IMR-90 (cell line): ENCODE data around the gene ZNF200. TPM values are rescaled to one million over a fixed set of nuclear protein-coding genes. Genes with fewer than 3 reads are reported as not detected.

ENCODE experiments used
- ATAC-seq: fragments of 200-7000 bp; cut with Tn5 transposase; 2 replicates; pipeline ENCODE4 v1.9.1; 2020; ENCODE audit warnings: low read depth, mild to moderate bottlenecking, moderate library complexity
- BruUV-seq: library from RNA; stranded (reverse); fragments of 400-500 nt; replicated peaks from 2 replicates; lab custom pipeline; 2021; lab: Mats Ljungman, UMichigan
- CTCF ChIA-PET: fragments of 300-600 bp; formaldehyde crosslinking; extraction: SDS; loops from one replicate; lab custom pipeline; 2021; ENCODE audit warnings: antibody characterized with exemption; lab: Yijun Ruan, JAX
- POLR2A ChIA-PET: fragments of 300-600 bp; sonication (Branson Sonifier 250); formaldehyde crosslinking; loops from one replicate; lab custom pipeline; 2022; ENCODE audit warnings: antibody characterized with exemption; ENCODE audit not compliant: unreplicated experiment; lab: Charles Lee
- DNase-seq: peaks from one replicate; pipeline ENCODE4 v3.0.0; 2013
- H2AFZ ChIP-seq: replicated peaks from 2 replicates; pipeline ENCODE3; 2013; ENCODE audit warnings: low read length, mild to moderate bottlenecking; ENCODE audit not compliant: poor library complexity
- H2AK5ac ChIP-seq: 2 replicates; pipeline ENCODE4 v1.6.1; 2013; ENCODE audit warnings: low read depth, low read length, inconsistent platforms
- H2AK9ac ChIP-seq: replicated peaks from 2 replicates; pipeline ENCODE3; 2013; ENCODE audit warnings: mild to moderate bottlenecking, low read depth, low read length, moderate library complexity; ENCODE audit not compliant: poor library complexity
- H2BK120ac ChIP-seq: 2 replicates; pipeline ENCODE4 v1.6.1; 2013; ENCODE audit warnings: low read depth, low read length, inconsistent platforms
- H2BK15ac ChIP-seq: 3 replicates; pipeline ENCODE4 v1.6.1; 2013; ENCODE audit warnings: low read depth, low read length, inconsistent platforms
- H2BK20ac ChIP-seq: 2 replicates; pipeline ENCODE4 v1.6.1; 2013; ENCODE audit warnings: low read depth, mild to moderate bottlenecking, inconsistent platforms, low read length, moderate library complexity
- H2BK5ac ChIP-seq: 2 replicates; pipeline ENCODE4 v1.6.1; 2013; ENCODE audit warnings: mild to moderate bottlenecking, low read depth, low read length, inconsistent platforms; ENCODE audit not compliant: poor library complexity, severe bottlenecking
- H3K14ac ChIP-seq: replicated peaks from 2 replicates; pipeline ENCODE4 v1.6.1; 2013; ENCODE audit warnings: low read depth, low read length, inconsistent platforms
- H3K18ac ChIP-seq: 2 replicates; pipeline ENCODE4 v1.6.1; 2013; ENCODE audit warnings: low read depth, low read length, control low read depth
- H3K23ac ChIP-seq: 2 replicates; pipeline ENCODE4 v1.6.1; 2013; ENCODE audit warnings: low read depth, low read length, inconsistent platforms
- H3K27ac ChIP-seq: 2 replicates; pipeline ENCODE4 v1.5.1; 2013; ENCODE audit warnings: mild to moderate bottlenecking, control low read depth, low read length; ENCODE audit not compliant: insufficient read depth
- H3K27me3 ChIP-seq: 2 replicates; pipeline ENCODE4 v1.6.1; 2013; ENCODE audit warnings: low read length; ENCODE audit not compliant: control insufficient read depth, insufficient read depth
- H3K36me3 ChIP-seq: 2 replicates; pipeline ENCODE4 v1.6.1; 2013; ENCODE audit warnings: low read length, mixed read lengths; ENCODE audit not compliant: control insufficient read depth, insufficient read depth
- H3K4ac ChIP-seq: 2 replicates; pipeline ENCODE4 v1.6.1; 2013; ENCODE audit warnings: low read depth, low read length, inconsistent platforms
- H3K4me1 ChIP-seq: 2 replicates; pipeline ENCODE4 v1.6.1; 2013; ENCODE audit warnings: low read length, mixed read lengths; ENCODE audit not compliant: control insufficient read depth, insufficient read depth
- H3K4me2 ChIP-seq: 2 replicates; pipeline ENCODE4 v1.6.1; 2013; ENCODE audit warnings: low read depth, mild to moderate bottlenecking, control low read depth, low read length, moderate library complexity
- H3K4me3 ChIP-seq: 2 replicates; pipeline ENCODE4 v1.5.1; 2013; ENCODE audit warnings: low read depth, mild to moderate bottlenecking, control low read depth, low read length, moderate library complexity; ENCODE audit not compliant: insufficient read depth
- H3K56ac ChIP-seq: 2 replicates; pipeline ENCODE4 v1.6.1; 2013; ENCODE audit warnings: low read length, inconsistent platforms; ENCODE audit not compliant: insufficient read depth; ENCODE audit errors: extremely low read depth
- H3K79me1 ChIP-seq, 2 experiments: 2 replicates each; pipeline ENCODE4 v1.6.1; 2013; ENCODE audit warnings: low read length in 2 of 2, inconsistent platforms in 1 of 2, low read depth in 1 of 2
- H3K9ac ChIP-seq: 2 replicates; pipeline ENCODE4 v1.6.1; 2013; ENCODE audit warnings: low read depth, low read length, control low read depth
- H3K9me1 ChIP-seq: 2 replicates; pipeline ENCODE4 v1.6.1; 2013; ENCODE audit warnings: low read length, inconsistent platforms; ENCODE audit not compliant: insufficient read depth
- H3K9me3 ChIP-seq: 2 replicates; pipeline ENCODE4 v1.6.1; 2013; ENCODE audit warnings: low read length; ENCODE audit not compliant: control insufficient read depth, insufficient read depth
- H4K20me1 ChIP-seq: 2 replicates; pipeline ENCODE4 v1.6.1; 2013; ENCODE audit warnings: low read length, inconsistent platforms; ENCODE audit not compliant: insufficient read depth
- H4K5ac ChIP-seq: 2 replicates; pipeline ENCODE4 v1.6.1; 2013; ENCODE audit warnings: mild to moderate bottlenecking, low read depth, low read length, control low read depth
- H4K8ac ChIP-seq, 2 experiments: 2 replicates each; pipeline ENCODE4 v1.6.1; 2013; ENCODE audit warnings: low read depth in 2 of 2, low read length in 2 of 2, control low read depth in 1 of 2, inconsistent platforms in 1 of 2
- H4K91ac ChIP-seq: 2 replicates; pipeline ENCODE4 v1.6.1; 2013; ENCODE audit warnings: low read depth, low read length, inconsistent platforms; ENCODE audit not compliant: insufficient read depth
- BHLHE40 ChIP-seq: fragments of 150-350 bp; IDR thresholded peaks from 2 replicates; pipeline ENCODE4 v1.6.1; 2016; ENCODE audit warnings: mild to moderate bottlenecking, low read depth, low read length
- ELK1 ChIP-seq: fragments of 150-350 bp; IDR thresholded peaks from 2 replicates; pipeline ENCODE4 v1.6.1; 2016; ENCODE audit warnings: low read depth, mild to moderate bottlenecking, low read length, moderate library complexity, borderline replicate concordance
- FOS ChIP-seq: fragments of 150-350 bp; IDR thresholded peaks from 2 replicates; pipeline ENCODE4 v1.6.1; 2016; ENCODE audit warnings: low read depth, low read length
- NFE2L2 ChIP-seq: fragments of 150-350 bp; IDR thresholded peaks from 2 replicates; pipeline ENCODE4 v1.6.1; 2016; ENCODE audit warnings: low read depth, mild to moderate bottlenecking, low read length
- WGBS, 2 experiments: methylation state at CpG; one replicate each; pipeline versions ENCODE4 v1.1.5 to v1.1.7; 2013; ENCODE audit warnings: missing lambda C conversion rate in 2 of 2; ENCODE audit not compliant: insufficient read length in 1 of 2; ENCODE audit errors: extremely low coverage in 2 of 2; 5-methylcytosine and 5-hydroxymethylcytosine counted together
- dilution Hi-C: fragments of 300-500 bp; cut with HindIII; formaldehyde crosslinking; loops from one replicate; pipeline ENCODE4 v1.14.3; 2018; ENCODE audit warnings: low sequenced_read_pairs; ENCODE audit not compliant: unreplicated experiment
- in situ Hi-C: fragments of 300-500 bp; cut with MboI; formaldehyde crosslinking; loops from 3 replicates; pipeline ENCODE4 v1.14.3; 2019; ENCODE audit warnings: low sequenced_read_pairs, inconsistent platforms, mixed read lengths
- intact Hi-C: fragments of 100-400 bp; cut with micrococcal nuclease; formaldehyde crosslinking; loops from 2 replicates; pipeline ENCODE4 v1.10.0; 2022
- polyA plus RNA-seq, 3 experiments: library from polyadenylated mRNA; depleted of rRNA; stranded (reverse); fragments of >200 nt; gene quantifications; 2 replicates each; pipeline ENCODE4 v1.2.3, GENCODE V29; 2012; ENCODE audit warnings: low replicate concordance in 1 of 3
- total RNA-seq: library from RNA; depleted of rRNA; stranded (reverse); fragments of >200 nt; gene quantifications from 2 replicates; pipeline ENCODE4 v1.2.3, GENCODE V29; 2012

ZNF200 gene
- total and polyA plus RNA-seq, 2 of the 4 experiments (the other 2 are of a cell fraction), result 3.7 to 7.5 TPM

GRCh38 chr16:3248596-3248995, 13.6 kb upstream of the ZNF200 start:
- Histone ChIP-seq H3K56ac (no peak overlapping the region), H3K27ac (no peak overlapping the region), H3K9me3 (no peaks in the 10 kb centered on the region), H3K79me1 (no peaks in the 10 kb centered on the region), H3K9ac (no peak overlapping the region), H2BK20ac (no peak overlapping the region), H3K14ac (no peak overlapping the region), H3K4me3 (no peak overlapping the region), H2AK9ac (no peak overlapping the region), H3K4ac (no peak overlapping the region), H3K23ac (no peak overlapping the region), H2BK120ac (no peak overlapping the region), H3K27me3 (peaks cover 28% of the 10 kb centered on the region), H2AFZ (no peak overlapping the region), H3K9me1 (no peaks in the 10 kb centered on the region), H2BK15ac (no peak overlapping the region), H4K8ac (no peak overlapping the region), H4K91ac (no peak overlapping the region), H3K4me1 (no peaks in the 10 kb centered on the region), H3K36me3 (no peaks in the 10 kb centered on the region), H3K18ac (no peak overlapping the region), H2BK5ac (no peak overlapping the region), H4K5ac (no peak overlapping the region), H4K20me1 (no peaks in the 10 kb centered on the region), H2AK5ac (no peak overlapping the region), H3K4me2 (no peak overlapping the region)
- intact Hi-C loops (no loop called here), in situ Hi-C loops (no loop called here), dilution Hi-C loops (no loop called here)
- ChIA-PET CTCF (no interaction called here), POLR2A (no interaction called here)
- BruUV-seq, result no TSS peak
- ATAC-seq, result no peak
- TF ChIP-seq FOS (no peak), NFE2L2 (no peak), BHLHE40 (no peak), ELK1 (no peak)
- no peak for DNase-seq
- WGBS, 2 experiments, result 80% methylated on average over 1 of the region's 5 CpGs; no CpG with 5 or more reads in 1 of the 2 experiments
